HepG2 (cell line): ENCODE data around the gene LINGO1. TPM values are rescaled to one million over a fixed set of nuclear protein-coding genes. Genes with fewer than 3 reads are reported as not detected.

Experiments
- ATAC-seq: fragments of 200-7000 bp; cut with Tn5 transposase; 3 replicates; pipeline ENCODE4 v1.9.1; 2020; ENCODE audit warnings: mild to moderate bottlenecking, moderate library complexity
- BruUV-seq: library from RNA; stranded (reverse); fragments of 400-500 nt; replicated peaks from 2 replicates; lab custom pipeline; 2021; lab: Mats Ljungman, UMichigan
- CTCF ChIA-PET: fragments of 300-600 bp; formaldehyde crosslinking; extraction: SDS; loops from one replicate; lab custom pipeline; 2021; ENCODE audit warnings: low total read pairs, inconsistent platforms, low intra/inter-chr PET ratio; lab: Yijun Ruan, JAX
- POLR2A ChIA-PET: fragments of 350-600 bp; sonication (Branson Sonifier 250); formaldehyde crosslinking; loops from one replicate; lab custom pipeline; 2020; ENCODE audit warnings: antibody characterized with exemption, inconsistent platforms; lab: Yijun Ruan, JAX
- DNase-seq: peaks from one replicate; pipeline ENCODE4 v3.0.0-alpha.2; 2015; ENCODE audit warnings: low spot score
- FAIRE-seq: peaks from 3 replicates; lab custom pipeline; 2011; peaks lifted over from hg19 to GRCh38; lab: Jason Lieb, UNC
- H2AFZ ChIP-seq: one replicate; pipeline ENCODE4 v1.6.1; 2011; ENCODE audit warnings: low read length, inconsistent platforms
- H3K27ac ChIP-seq: fragments of 300-600 bp; 3 replicates; pipeline ENCODE4 v1.8.0; 2011; ENCODE audit warnings: mixed run types, mild to moderate bottlenecking, mixed read lengths, low read length, inconsistent platforms; ENCODE audit not compliant: insufficient read depth; ENCODE audit errors: extremely low read length
- H3K27me3 ChIP-seq, 2 experiments: fragments of 200-600 bp in 1 of 2; 2 replicates in 1 of 2; 3 replicates in 1 of 2; pipeline versions ENCODE4 v1.6.0 to v1.8.0; 2011; ENCODE audit warnings: low read length in 2 of 2, mild to moderate bottlenecking in 2 of 2, moderate library complexity in 2 of 2, inconsistent platforms in 1 of 2; ENCODE audit not compliant: insufficient read depth in 2 of 2, control insufficient read depth in 1 of 2
- H3K36me3 ChIP-seq, 2 experiments: fragments of 200-600 bp in 1 of 2; replicated peaks in 1 of 2; 2 replicates in 1 of 2; 3 replicates in 1 of 2; pipeline versions ENCODE4 v1.5.1 to v1.8.0; 2011; ENCODE audit warnings: low read length in 2 of 2, inconsistent platforms in 1 of 2; ENCODE audit not compliant: insufficient read depth in 2 of 2, control insufficient read depth in 1 of 2
- H3K4me1 ChIP-seq: 2 replicates; pipeline ENCODE4 v1.5.1; 2012; ENCODE audit warnings: low read length, inconsistent platforms; ENCODE audit not compliant: insufficient read depth
- H3K4me2 ChIP-seq: 2 replicates; pipeline ENCODE4 v1.6.0; 2011; ENCODE audit warnings: low read depth, low read length, inconsistent platforms
- H3K4me3 ChIP-seq, 3 experiments: fragments of 200-600 bp in 1 of 3; sonication (generic), shearing (Covaris generic) in 1 of 3; replicated peaks in 1 of 3; 2 replicates each; pipeline ENCODE4 v1.5.1; 2011 to 2016; ENCODE audit warnings: low read length in 3 of 3, inconsistent platforms in 2 of 3, low read depth in 2 of 3, mild to moderate bottlenecking in 2 of 3, control low read depth in 1 of 3, mixed read lengths in 1 of 3; ENCODE audit not compliant: insufficient read depth in 1 of 3
- H3K79me2 ChIP-seq: one replicate; pipeline ENCODE4 v1.6.1; 2011; ENCODE audit warnings: low read length, inconsistent platforms; ENCODE audit not compliant: insufficient read depth
- H3K9ac ChIP-seq: 2 replicates; pipeline ENCODE4 v1.6.0; 2011; ENCODE audit warnings: mild to moderate bottlenecking, low read depth, low read length, inconsistent platforms; ENCODE audit not compliant: insufficient read depth
- H3K9me3 ChIP-seq: 2 replicates; pipeline ENCODE4 v1.5.1; 2012; ENCODE audit warnings: mild to moderate bottlenecking, low read length
- H4K20me1 ChIP-seq: 2 replicates; pipeline ENCODE4 v1.6.0; 2011; ENCODE audit warnings: inconsistent platforms, mild to moderate bottlenecking, low read length, moderate library complexity; ENCODE audit not compliant: insufficient read depth
- REST ChIP-seq, 2 experiments: IDR thresholded peaks; 2 replicates each; pipeline ENCODE4 v1.6.1; 2011 to 2012; ENCODE audit warnings: low read length in 2 of 2, borderline replicate concordance in 1 of 2, low read depth in 1 of 2, mild to moderate bottlenecking in 1 of 2, moderate library complexity in 1 of 2
- SMARCE1 ChIP-seq: fragments of 450-650 bp; IDR thresholded peaks from 2 replicates; pipeline ENCODE4 v1.6.1; 2017; ENCODE audit warnings: borderline replicate concordance
- ZBTB1 ChIP-seq: sonication (generic); formaldehyde crosslinking; IDR thresholded peaks from 2 replicates; pipeline ENCODE4 v1.4.0; 2020; ENCODE audit warnings: missing genetic modification reagents, borderline replicate concordance
- WGBS: methylation state at CpG from one replicate; pipeline ENCODE4 v1.1.6; 2017; ENCODE audit warnings: low lambda C conversion rate; 5-methylcytosine and 5-hydroxymethylcytosine counted together
- in situ Hi-C: cut with HindIII; loops from 2 replicates; pipeline ENCODE4 v1.10.0; 2017; ENCODE audit warnings: low pct_unique_long_range_greater_than_20kb; ENCODE audit not compliant: extremely low pct_ligation_motif_present
- intact Hi-C: fragments of 100-400 bp; cut with micrococcal nuclease; formaldehyde crosslinking; loops from one replicate; pipeline ENCODE4 v1.10.0; 2022; ENCODE audit not compliant: unreplicated experiment
- polyA plus RNA-seq, 8 experiments: library from polyadenylated mRNA; depleted of rRNA in 3 of 8; stranded (reverse) in 7 of 8; unstranded in 1 of 8; fragments of >200 nt; fragmentation: Illumina TruSeq in 4 of 8; extraction: Trizol in 4 of 8; gene quantifications; 2 replicates each; pipeline versions ENCODE4 v1.2.1 to v1.2.3, GENCODE V29; 2011 to 2016; ENCODE audit warnings: low read depth in 4 of 8, missing spikeins in 1 of 8, mixed read lengths in 1 of 8; ENCODE audit not compliant: insufficient read depth in 1 of 8
- total RNA-seq, 5 experiments: library from RNA; depleted of rRNA; stranded (reverse); fragments of >200 nt; fragmentation: Illumina TruSeq; extraction: Trizol; gene quantifications; 2 replicates each; pipeline ENCODE4 v1.2.3, GENCODE V29; 2016; ENCODE audit warnings: low read depth in 1 of 5

LINGO1 gene
- total and polyA plus RNA-seq, 2 of the 13 experiments (the other 11 are each of a cell fraction or from before 2014, with no cell fraction given): 0.07 TPM; not detected in 1

- TF ChIP-seq REST (IDR thresholded peaks at IDR 0.05; ENCODE audit: borderline replicate concordance in 1 of 2, low read depth in 1 of 2, low read length in 2 of 2) (no peak), SMARCE1 (no peak)
These were observed 3.4 kb downstream of the LINGO1 start (continued) for GRCh38 chr15:77629070-77630030.

DNA sequence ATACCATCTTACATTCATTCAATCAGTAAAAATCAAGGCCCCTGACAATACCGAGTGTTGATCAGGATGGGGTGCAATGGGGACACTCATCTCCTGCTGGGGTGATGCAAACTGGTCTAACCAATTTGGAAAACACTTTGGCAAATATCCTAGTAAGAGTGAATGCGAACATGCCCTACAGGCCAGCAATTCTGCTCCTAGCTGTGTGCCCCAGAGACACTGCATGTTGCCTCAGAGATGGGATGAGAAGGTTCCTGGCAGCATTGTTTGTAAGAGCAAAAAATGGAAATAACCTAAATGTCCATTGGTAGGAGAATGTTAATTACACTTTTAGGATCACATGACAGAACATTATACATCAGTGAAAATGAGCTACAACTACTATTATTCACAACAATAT, 4.7 kb downstream of the LINGO1 start:
- Histone ChIP-seq H3K27me3 (peaks cover 5 to 26% of the 10 kb centered on the region in 2 experiments; a peak in 4 of 5 replicates), H3K27ac (no peak overlapping the region), H3K9ac (no peak overlapping the region), H3K36me3 (no peaks in the 10 kb centered on the region), H4K20me1 (no peaks in the 10 kb centered on the region), H3K4me1 (peaks cover 11% of the 10 kb centered on the region), H3K9me3 (no peaks in the 10 kb centered on the region), H3K79me2 (no peaks in the 10 kb centered on the region), H2AFZ (no peak overlapping the region), H3K4me2 (no peak overlapping the region), H3K4me3 (no peak overlapping the region)
- no peak for FAIRE-seq
- WGBS: 33% methylated on average over 2 of the region's 2 CpGs
- DNase-seq: no peak
- in situ Hi-C loops: loop anchor here (25.0 kb wide), 1 partner anchor 184 kb away; no protein-coding TSS in a partner anchor
- no peak for TF ChIP-seq ZBTB1 (CRISPR knock-in tag)
- intact Hi-C loops: no loop called here
- no TSS peak for BruUV-seq
- POLR2A ChIA-PET: no interaction called here
- CTCF ChIA-PET: no interaction called here
- no peak for ATAC-seq
